Raji (cell line): ENCODE data around the gene CEP120.

ENCODE experiments used
- POLR2A ChIP-seq: IDR thresholded peaks from 2 replicates; pipeline ENCODE4 v1.6.1; 2011; ENCODE audit warnings: low read depth, low read length, control low read depth; ENCODE audit not compliant: insufficient read depth

CEP120 gene

DNA sequence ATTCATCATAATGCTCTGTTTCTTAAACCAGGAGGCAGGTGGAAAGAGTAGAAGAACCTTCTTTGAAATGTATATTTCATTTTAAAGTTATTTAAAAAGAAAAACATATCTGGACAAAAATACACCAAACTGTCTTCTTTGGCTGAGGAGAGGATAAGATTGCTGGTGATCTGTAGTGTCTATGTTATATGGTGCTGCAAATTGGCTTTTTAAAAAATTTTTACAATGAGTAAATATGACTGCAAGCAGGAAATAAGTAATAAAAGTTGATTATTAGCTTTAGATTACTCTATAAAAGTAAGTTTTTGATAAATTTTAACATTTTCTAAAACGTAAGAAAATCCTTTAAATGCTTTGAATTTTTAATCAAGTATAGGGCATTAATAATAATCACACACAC lies 64.9 kb downstream of the CEP120 start:
- no peak for TF ChIP-seq POLR2A

DNA sequence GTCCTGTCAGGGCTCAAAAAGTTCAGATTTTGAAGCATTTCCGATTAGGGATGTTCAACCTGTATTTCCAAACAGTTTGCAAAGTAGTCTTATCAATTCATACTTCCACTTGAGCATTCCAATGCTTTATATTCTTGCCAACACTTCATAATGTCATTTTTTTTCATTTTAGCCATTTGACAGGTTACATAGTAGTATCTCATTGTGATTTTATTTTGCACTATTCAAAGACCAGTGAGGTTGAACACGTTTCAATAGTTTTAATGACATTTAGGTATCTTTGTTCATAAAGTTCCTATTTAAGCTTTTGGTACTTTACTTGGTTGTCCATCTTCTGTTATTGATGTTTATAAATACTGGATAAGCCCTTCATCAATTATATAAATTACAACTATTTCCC lies 71.4 kb downstream of the CEP120 start:
- no peak for TF ChIP-seq POLR2A

DNA sequence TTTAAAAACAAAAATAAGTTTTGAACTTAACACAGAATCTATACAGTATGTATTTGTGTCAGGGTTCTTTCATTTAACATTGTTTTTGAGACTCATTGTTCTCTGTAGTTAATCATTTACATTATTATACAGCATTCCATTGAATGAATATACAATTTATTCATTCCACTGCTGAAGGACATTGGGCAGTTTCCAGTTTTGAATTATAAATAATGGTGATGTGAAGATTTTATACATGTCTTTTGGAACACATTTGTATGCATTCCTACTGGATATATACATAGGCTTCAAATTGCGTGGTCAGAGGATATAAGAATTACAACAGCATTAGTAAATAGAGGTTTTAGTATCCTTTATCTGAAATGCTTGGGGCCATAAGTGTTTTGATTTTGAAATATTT lies 72.0 kb downstream of the CEP120 start:
- no peak for TF ChIP-seq POLR2A

DNA sequence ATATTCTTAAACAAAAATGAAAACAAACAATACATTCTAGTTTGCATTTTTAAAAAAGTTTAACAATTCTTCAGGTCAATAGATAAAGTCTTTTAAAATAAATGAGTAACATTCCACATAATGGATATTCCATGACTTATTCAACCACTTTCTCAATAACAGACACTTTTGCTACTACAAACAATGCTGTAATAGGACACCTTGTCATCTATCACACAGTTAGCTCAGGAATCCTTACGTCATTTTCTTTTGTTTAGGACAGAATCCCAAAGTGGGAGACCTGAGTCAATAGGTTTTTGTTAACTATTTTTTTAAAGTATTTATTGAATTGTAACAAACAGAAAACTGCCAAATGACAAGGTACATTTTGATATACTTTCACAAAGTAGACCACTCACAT lies 72.5 kb downstream of the CEP120 start:
- no peak for TF ChIP-seq POLR2A

DNA sequence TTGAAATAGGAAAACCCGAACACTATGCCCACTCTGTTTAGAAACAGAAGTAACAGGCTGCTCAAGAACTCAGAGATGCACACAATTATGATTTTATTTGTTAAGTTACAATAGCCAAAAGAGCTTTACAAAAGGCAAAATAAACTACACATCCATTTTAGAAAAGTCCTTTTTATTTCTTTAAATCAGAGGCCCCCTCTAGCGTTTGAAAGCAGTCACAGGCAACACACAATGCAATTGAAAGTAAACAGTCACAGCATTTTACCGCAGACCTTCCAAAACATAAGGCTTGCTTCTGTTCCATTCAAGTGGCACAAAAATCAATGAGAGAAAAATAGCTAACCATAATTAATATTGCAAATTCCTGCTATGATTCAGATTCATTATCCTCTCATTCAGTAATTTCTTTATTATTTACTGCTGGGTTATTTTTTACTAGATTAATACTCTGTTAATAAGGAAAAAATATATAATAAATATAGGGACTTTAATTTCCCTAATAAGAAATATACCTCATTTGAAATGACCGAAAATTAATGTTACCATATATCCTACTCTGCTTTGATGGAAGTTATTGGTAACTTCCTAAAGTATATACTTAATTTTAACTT lies 78.3 kb downstream of the CEP120 start:
- no peak for TF ChIP-seq POLR2A

DNA sequence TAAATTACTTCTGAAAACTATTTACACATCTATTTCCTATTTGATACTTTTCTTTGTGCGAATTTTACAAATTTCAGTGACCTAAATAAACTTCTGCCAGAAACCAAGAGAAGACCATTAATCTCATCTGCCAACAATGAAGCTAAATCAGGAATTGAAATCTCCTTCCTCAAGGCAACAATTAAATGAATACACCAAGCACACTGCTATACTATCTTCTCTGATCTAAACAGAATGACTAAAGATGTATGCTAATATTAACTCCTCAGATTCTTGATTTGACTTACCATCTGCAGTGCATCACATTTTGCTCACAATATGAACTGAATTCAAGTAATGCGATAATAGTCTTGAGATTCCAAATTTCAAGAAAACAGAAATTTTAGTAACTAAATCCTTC lies 82.3 kb downstream of the CEP120 start:
- no peak for TF ChIP-seq POLR2A

DNA sequence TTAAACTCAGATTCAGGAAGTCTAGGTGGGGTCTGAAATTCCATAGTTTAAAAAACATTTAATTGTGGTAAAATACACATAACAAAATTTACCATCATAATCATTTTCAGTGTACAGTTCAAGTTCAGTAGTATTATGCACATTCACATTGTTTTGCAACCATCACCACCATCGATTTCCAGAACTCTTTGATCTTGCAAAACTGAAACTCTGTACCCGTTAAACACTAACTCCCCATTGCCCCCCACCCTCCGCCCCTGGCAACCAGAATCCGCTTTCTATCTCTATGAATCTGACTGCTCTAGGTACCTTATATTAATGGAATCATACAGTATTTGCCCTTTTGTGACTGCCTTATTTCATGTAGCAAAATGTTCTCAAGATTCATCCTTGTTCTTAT lies 117.5 kb downstream of the CEP120 start:
- no peak for TF ChIP-seq POLR2A

DNA sequence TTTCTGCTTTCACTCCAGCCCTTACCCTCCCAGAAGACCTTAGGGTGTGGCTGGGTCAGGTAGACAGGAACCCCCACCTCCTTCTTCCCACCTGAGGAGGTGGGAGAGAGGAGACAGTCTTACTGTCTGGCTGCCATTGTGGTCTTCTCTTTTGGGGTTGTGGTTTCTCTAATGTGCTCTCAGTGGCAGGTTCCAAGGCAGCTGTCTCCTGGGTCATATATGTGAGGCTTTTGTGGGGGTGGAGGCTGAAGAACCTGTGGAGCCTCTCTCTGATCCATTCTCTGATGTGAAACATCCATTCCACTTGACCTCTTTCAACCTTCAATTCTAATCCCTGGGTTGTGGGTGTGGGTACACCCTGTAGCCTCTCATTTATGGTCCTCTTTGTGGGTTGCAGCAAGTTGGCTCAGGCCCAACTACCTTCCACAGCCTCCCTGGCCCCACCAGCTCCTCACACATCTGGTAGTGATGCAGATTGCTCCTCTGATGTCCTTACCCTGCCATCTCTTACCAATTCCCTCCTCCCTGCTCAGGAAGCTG lies 118.4 kb downstream of the CEP120 start:
- TF ChIP-seq POLR2A, result no peak

DNA sequence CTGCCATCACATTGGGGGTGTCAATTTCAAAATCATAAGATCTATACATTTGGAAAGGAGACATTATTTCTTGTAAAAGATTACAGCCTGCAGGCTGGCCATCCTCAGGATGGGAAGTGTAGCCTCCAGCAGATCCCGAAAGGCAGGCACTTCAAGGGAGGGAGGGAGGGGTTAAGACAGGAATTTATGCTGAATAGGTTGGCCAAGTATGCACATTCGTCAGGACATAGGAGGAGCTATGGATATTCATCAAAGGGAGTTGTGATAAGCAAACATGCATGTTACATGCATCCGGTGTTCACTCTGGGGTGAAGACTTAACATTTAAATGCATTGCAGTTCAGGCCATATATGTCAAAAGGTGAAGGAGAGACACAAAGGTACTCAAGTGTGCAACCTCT lies 119.4 kb downstream of the CEP120 start:
- TF ChIP-seq POLR2A, result no peak

DNA sequence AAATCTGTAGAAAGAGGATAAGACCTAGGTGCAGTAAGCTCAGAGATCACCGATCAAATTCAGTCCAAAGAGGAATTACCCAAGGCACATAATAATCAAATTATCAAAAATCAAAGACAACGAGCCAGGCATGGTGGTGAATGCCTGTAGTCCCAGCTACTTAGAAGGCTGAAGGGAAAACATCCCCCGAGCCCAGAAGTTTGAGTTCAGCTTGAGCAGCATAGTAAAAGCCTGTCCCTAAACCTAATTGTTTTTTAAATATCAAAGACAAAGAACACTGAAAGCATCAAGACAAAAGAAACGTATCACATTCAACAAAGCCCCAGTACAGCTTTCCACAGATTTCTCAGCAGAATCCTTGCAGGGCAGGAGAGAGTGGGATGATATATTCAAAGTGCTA lies 122.9 kb downstream of the CEP120 start:
- TF ChIP-seq POLR2A, result no peak

DNA sequence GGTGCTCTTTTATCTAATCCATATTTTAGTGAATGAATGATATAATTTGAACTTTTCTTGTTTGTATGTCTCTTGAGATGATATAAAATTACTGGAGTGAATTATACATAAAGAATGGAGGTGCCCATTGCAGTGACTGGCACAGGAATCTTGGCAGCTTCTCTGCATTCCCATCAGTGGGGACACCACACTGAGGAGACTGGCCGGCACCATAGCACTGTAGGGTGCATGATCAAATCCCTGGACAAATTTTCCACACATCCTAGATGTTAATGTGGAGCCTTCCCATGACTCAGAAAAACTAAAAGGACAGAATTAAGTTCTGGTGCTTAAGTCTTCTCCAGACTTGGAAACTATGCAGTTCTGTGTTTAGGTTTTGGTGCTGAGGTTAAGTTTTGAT lies 124.1 kb downstream of the CEP120 start:
- no peak for TF ChIP-seq POLR2A

DNA sequence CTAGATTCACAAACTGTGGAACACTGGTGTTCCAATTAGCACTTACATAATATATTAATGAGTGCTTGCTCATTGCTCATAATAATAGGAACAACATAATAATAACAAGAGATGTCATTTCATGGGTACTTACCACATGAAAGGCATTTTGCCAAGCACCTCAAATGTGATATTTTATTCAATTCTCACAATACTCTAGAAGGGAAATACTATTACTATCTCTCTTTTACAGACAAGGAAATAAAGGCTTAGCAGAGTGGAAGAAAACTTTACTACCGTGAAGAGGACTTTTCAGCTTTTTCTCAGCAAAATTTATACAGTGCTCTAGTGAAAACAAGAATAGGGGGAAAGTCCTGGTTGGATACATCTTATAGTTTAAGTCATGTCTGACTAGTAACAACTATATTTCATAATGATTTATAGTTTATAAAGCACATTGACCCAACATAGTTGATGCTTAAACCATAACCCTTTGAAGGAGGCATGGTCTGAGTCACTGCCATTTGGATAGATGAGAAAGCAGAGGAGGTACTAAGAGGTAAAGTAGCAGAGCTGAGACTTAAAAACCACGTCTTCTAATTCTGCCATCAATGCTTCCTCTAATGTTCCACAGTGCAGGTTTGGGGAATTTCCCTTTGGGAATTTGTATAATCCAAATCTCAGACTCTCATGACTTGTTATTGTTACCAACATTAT lies 124.7 kb downstream of the CEP120 start:
- TF ChIP-seq POLR2A, result no peak

DNA sequence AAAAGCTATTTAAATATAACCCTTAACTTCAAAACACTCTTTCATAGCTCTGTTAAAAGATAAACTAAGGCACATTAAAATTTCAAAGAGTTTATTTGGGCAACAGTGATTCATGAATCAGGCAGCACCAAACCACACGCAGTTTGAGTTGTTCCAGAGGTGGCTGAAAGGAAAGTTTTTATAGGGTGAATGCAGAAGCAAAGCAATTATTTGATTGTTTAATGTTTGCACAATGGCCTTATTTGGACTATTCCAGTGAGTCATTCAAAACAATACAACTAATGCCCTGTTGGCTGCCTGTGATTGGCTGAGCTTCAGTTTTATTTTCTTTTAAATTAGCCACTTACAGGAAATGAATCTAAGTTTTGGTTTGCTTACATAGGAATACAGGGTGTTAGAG lies 125.3 kb downstream of the CEP120 start:
- TF ChIP-seq POLR2A, result no peak

DNA sequence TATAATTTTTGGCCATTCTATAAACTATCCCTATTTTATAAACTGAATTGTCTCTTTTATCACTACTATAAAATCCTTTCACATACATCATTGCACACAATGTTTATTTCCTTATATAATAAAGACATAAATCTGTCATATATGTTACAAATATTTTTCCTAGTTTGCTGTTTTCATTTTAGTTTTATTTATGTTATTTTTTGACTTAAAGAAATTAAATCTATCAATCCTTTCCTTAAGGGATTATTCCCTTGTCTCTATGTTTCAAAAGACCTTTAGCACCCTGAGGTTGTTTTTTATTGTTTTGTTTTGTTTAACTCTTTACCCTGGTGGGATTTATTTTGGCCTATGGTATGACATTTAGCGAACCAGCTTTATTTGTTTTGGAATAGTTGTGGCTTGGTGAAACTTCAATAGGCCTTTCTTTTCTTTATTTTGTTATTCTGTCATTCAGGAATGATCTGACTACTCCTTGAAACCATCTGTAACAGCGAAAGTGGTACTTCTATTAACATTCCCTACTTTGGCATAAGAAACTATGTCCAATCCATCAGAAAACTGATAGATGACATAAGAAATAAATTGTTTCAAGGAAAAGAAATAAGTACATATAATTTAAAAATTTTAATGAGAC lies 125.9 kb downstream of the CEP120 start:
- no peak for TF ChIP-seq POLR2A
